OCI-LY3 (cell line): ENCODE results near the gene HSP90B1.

Experiments
- CTCF ChIP-seq: fragments of 200-600, 300-600 bp; sonication (generic); IDR thresholded peaks from 2 replicates; pipeline ENCODE4 v1.5.1; 2014; ENCODE audit warnings: antibody characterized with exemption, low read length, low read depth
- EZH2phosphoT487 ChIP-seq: fragments of 200-600 bp; shearing (Covaris generic); IDR thresholded peaks from 2 replicates; pipeline ENCODE4 v1.6.1; 2018; ENCODE audit warnings: antibody characterized with exemption, mixed run types, low read depth

- TF ChIP-seq CTCF (no peak), EZH2phosphoT487 (no peak)
Observed at GRCh38 chr12:103973909-103974308, 43.7 kb downstream of the HSP90B1 start.
